IgD-negative memory B cell (primary cell): ENCODE data around the gene BCL2L12. TPM values are rescaled to one million over a fixed set of nuclear protein-coding genes. Genes with fewer than 3 reads are reported as not detected.

ENCODE experiments used
- H3K27ac Mint-ChIP-seq, 3 donors: one replicate each; pipeline ENCODE4 v1.8.0; 2020 to 2022; ENCODE audit warnings: mild to moderate bottlenecking in 3 of 3, mixed read lengths in 3 of 3, moderate library complexity in 1 of 3
- H3K27me3 Mint-ChIP-seq: one replicate; pipeline ENCODE4 v1.8.0; 2021; ENCODE audit warnings: mixed read lengths
- H3K36me3 Mint-ChIP-seq: one replicate; pipeline ENCODE4 v1.8.0; 2020; ENCODE audit warnings: mild to moderate bottlenecking, mixed read lengths
- H3K4me1 Mint-ChIP-seq, 3 donors: one replicate each; pipeline ENCODE4 v1.8.0; 2020 to 2022; ENCODE audit warnings: mixed read lengths in 3 of 3, mild to moderate bottlenecking in 1 of 3
- H3K4me3 Mint-ChIP-seq, 4 donors: one replicate each; pipeline ENCODE4 v1.8.0; 2020 to 2022; ENCODE audit warnings: mild to moderate bottlenecking in 4 of 4, mixed read lengths in 4 of 4, moderate library complexity in 3 of 4
- H3K9me3 Mint-ChIP-seq, 3 donors: one replicate each; pipeline ENCODE4 v1.8.0; 2020 to 2021; ENCODE audit warnings: mixed read lengths in 3 of 3, mild to moderate bottlenecking in 1 of 3
- polyA plus RNA-seq: library from polyadenylated mRNA; unstranded; fragments of 300-500 nt; fragmentation: Illumina TruSeq; gene quantifications from one replicate; pipeline ENCODE4 v1.2.3, GENCODE V29; 2021

Gene BCL2L12
- polyA plus RNA-seq, 1 donor from 2014 or later: 16.8 TPM

DNA sequence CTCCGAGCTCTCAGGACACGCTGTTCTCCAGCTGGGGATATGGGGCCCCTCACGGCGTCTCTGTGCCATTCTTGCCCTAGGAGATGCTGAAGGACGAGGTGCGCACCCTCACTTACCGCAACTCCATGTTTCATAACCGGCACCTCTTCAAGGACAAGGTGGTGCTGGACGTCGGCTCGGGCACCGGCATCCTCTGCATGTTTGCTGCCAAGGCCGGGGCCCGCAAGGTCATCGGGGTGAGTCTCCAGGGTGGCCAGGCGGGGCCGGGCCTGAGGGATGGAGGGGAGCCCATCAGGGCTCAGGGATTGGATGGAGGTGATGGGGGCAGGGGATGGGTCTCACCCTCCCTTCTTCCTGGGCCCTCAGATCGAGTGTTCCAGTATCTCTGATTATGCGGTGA is 16.1 kb downstream of the BCL2L12 start:
- Mint-ChIP-seq H3K4me1 (peaks cover 14 to 17% (median 16%) of the 10 kb centered on the region in 3 donors), H3K27me3 (no peaks in the 10 kb centered on the region), H3K9me3 (no peaks in the 10 kb centered on the region), H3K27ac (peak overlapping the region in 1 of 3 donors; percentile 80), H3K4me3 (peak overlapping the region in 1 of 4 donors; percentile 22), H3K36me3 (peaks cover 9% of the 10 kb centered on the region)

- Mint-ChIP-seq H3K27ac (peak overlapping the region in 1 of 3 donors; percentile 80), H3K9me3 (no peaks in the 10 kb centered on the region), H3K36me3 (peaks cover 9% of the 10 kb centered on the region), H3K27me3 (no peaks in the 10 kb centered on the region), H3K4me1 (peaks cover 12 to 17% (median 14%) of the 10 kb centered on the region in 3 donors), H3K4me3 (peak overlapping the region in 2 of 4 donors; percentile 22 to 74)
Measured at GRCh38 chr19:49682274-49682673, 16.5 kb downstream of the BCL2L12 start.

DNA sequence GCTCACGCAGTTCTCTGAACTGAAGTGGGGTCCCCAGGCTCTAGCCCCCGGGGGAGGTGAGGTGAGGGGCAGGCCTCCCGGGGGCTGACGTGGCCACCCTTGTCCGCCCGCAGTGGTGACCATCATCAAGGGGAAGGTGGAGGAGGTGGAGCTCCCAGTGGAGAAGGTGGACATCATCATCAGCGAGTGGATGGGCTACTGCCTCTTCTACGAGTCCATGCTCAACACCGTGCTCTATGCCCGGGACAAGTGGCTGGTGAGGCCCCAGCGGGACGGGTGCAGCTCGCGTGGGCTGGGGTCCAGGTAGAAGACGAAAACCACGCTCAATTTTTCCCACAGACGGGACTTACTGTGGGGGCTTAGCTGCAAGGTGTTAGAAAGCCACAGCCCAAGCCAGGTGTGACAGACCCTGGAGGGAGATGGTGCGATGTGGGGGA is 18.1 kb downstream of the BCL2L12 start:
- Mint-ChIP-seq H3K4me3 (peak overlapping the region in 1 of 4 donors; percentile 28), H3K36me3 (peaks cover 13% of the 10 kb centered on the region), H3K4me1 (peaks cover 4 to 13% (median 6%) of the 10 kb centered on the region in 3 donors), H3K27ac (peak overlapping the region in 2 of 3 donors; percentile 67 to 89), H3K9me3 (no peaks in the 10 kb centered on the region), H3K27me3 (no peaks in the 10 kb centered on the region)

DNA sequence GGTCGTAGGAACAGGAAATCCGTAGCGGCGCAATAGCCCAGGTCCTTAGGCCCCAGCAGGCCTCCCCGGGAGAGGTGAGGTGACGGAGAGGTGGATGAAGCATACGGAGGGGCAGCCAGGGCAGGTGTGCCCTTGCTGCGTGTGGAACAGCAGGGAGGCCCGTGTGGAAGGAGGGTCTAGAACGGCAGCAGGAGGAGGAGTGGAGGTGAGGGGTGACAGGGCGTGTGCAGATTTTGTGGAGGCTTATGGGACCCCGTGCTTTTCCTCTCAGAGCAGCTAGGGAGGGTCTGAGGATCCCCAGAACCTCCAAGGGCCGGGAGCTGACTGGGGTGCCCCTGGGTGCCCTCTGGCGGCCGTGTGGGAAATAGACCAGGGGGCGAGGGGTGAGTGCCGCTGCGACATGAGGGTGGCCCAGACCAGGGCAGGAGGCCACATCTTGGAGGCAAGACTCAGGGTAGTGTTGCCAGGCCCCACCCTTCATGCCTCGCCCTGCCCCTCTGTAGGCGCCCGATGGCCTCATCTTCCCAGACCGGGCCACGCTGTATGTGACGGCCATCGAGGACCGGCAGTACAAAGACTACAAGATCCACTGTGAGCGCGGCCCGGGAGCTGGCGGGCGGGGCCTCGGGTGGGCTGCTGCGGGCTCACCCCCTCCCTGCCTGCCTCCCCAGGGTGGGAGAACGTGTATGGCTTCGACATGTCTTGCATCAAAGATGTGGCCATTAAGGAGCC is 18.7 kb downstream of the BCL2L12 start:
- no peaks in the 10 kb centered on the region for H3K9me3 Mint-ChIP-seq
- H3K4me1 Mint-ChIP-seq: peaks cover 4 to 15% (median 6%) of the 10 kb centered on the region in 3 donors
- H3K27ac Mint-ChIP-seq: peak overlapping the region in 2 of 3 donors; percentile 67 to 89
- peaks cover 13% of the 10 kb centered on the region for H3K36me3 Mint-ChIP-seq
- peak overlapping the region in 1 of 4 donors; percentile 37 for H3K4me3 Mint-ChIP-seq
- no peaks in the 10 kb centered on the region for H3K27me3 Mint-ChIP-seq

DNA sequence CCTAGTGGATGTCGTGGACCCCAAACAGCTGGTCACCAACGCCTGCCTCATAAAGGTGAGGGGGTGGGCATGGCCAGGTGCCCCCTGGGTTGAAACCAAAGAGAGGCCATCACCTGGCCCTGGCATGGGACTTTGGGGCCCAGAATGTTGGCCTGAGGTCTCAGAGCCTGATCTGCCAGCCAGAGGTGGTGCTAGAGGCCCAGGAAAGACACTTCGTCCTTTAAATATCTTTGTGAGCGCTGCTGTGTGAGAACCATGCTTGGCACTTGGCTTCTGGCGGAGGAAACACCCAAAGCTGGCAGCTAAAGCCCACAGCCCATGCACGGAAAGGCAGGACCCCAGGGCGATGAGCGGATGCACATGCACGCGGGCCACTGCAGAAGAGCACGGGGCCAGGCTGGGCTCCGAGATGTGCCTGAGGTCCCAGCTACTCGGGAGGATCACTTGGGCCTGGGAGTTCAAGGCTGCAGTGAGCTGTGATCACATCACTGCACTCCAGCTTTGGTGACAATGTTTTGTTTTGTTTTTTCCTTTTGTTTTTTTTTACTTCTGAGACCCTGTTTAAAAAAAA is 19.3 kb downstream of the BCL2L12 start:
- H3K4me1 Mint-ChIP-seq: peaks cover 4 to 11% (median 10%) of the 10 kb centered on the region in 3 donors
- H3K9me3 Mint-ChIP-seq: no peaks in the 10 kb centered on the region
- peak overlapping the region in 2 of 3 donors; percentile 26 to 28 for H3K27ac Mint-ChIP-seq
- H3K36me3 Mint-ChIP-seq: peaks cover 14% of the 10 kb centered on the region
- peaks cover 4% of the 10 kb centered on the region for H3K27me3 Mint-ChIP-seq
- no peak overlapping the region for H3K4me3 Mint-ChIP-seq

DNA sequence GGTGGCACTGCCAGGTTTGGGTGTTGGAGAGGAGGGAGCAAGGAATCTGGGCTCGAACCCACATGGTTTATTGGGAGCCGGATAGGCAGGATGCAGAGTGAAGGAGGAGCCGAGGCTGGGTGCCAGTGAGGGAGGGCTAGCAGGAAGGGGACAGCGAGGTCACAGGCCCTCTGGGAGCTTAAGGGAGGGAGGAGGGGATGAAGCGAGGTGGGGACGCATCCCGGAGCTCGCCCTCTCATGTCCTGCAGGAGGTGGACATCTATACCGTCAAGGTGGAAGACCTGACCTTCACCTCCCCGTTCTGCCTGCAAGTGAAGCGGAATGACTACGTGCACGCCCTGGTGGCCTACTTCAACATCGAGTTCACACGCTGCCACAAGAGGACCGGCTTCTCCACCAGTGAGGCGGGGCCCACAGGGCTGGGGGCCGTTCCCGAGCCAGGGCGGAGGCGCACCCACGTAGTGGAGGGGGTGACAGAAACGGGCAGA is 20.2 kb downstream of the BCL2L12 start:
- Mint-ChIP-seq H3K27ac (peak overlapping the region in 1 of 3 donors; percentile 26), H3K27me3 (peaks cover 11% of the 10 kb centered on the region), H3K9me3 (no peaks in the 10 kb centered on the region), H3K4me3 (no peak overlapping the region), H3K36me3 (peaks cover 16% of the 10 kb centered on the region), H3K4me1 (peaks cover 8 to 14% (median 12%) of the 10 kb centered on the region in 3 donors)

DNA sequence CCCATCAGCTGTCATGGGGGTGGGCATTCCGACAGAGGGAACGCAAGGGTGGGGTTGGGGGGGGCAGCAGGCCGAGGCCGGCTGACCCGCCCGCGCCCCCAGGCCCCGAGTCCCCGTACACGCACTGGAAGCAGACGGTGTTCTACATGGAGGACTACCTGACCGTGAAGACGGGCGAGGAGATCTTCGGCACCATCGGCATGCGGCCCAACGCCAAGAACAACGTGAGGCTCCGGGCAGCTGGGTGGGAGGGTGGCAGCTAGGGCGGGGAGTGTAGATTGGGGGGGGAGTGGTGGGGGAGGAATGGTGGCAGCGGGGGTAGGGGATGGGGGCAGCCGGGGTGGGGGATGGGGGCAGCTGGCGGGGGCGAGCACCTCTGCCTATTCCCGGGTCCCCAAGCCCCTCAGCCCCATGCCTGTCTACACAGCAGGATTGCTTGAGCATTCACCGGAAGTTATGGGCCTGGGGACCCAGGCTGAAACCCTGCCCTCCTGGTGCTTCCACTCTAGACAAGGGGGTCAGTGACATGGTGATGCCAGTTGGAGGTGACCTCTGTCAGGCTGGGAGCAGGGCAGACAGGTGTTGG is 20.9 kb downstream of the BCL2L12 start:
- Mint-ChIP-seq H3K27me3 (peaks cover 17% of the 10 kb centered on the region), H3K4me1 (peaks cover 9 to 14% (median 13%) of the 10 kb centered on the region in 3 donors), H3K4me3 (no peak overlapping the region), H3K27ac (no peak overlapping the region), H3K36me3 (peaks cover 16% of the 10 kb centered on the region), H3K9me3 (no peaks in the 10 kb centered on the region)

DNA sequence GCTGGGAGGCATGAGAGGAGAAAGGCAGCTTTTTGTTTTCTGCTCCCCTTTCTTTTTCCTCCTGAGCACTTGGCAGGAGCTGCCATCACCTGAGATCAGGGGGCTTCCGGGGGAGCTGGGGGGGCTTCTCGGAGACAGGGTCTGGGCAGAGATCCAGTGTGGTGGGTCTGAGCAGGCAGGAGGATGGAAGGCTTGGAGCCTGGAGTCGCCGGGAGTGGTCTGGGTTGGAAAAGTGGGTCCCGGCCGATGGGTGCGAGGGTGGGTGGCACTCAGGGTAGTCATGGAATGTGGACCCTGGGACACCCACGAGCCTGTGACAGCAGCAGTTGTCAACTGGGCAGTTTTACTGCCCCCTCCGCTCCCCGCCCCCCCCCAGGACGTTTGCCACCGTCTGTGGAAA is 21.4 kb downstream of the BCL2L12 start:
- Mint-ChIP-seq H3K36me3 (peaks cover 15% of the 10 kb centered on the region), H3K4me3 (no peak overlapping the region), H3K27me3 (peaks cover 17% of the 10 kb centered on the region), H3K27ac (no peak overlapping the region), H3K9me3 (no peaks in the 10 kb centered on the region), H3K4me1 (peaks cover 9 to 14% (median 13%) of the 10 kb centered on the region in 3 donors)

GRCh38 chr19:49687566-49688316 is 22.0 kb downstream of the BCL2L12 start:
- Mint-ChIP-seq H3K27me3 (peaks cover 21% of the 10 kb centered on the region), H3K36me3 (peaks cover 11% of the 10 kb centered on the region), H3K4me3 (no peak overlapping the region), H3K9me3 (no peaks in the 10 kb centered on the region), H3K27ac (no peak overlapping the region), H3K4me1 (peaks cover 9 to 14% (median 13%) of the 10 kb centered on the region in 3 donors)

DNA sequence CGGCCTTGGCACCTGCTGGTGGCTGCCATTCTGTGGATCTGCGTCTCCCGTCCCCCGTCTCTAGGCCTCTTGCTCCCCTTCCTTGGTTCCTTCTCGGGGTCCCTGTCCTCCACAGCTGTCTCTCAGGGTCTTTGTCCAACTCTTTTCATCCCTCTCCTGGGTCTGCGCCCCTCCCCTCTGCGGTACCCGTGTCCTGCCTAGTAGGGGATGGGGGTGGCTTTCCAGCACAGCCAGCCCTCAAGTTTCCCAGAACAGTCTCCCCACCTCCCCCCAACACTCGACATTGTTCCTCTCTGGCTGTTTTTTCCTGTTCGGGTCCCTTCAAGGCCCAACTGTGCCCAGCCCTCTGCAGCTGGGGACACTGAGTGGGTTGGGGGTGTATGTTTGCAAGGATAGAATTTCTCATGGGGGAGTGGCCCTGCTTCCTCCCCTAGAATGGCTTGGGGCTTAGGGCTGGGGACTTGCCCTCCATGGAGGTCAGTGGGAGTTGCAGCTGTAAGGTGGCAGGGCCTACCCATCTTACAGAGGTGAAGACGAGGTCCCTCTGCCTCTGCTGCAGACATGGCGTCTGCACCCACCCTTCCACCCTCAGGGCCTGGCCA is 22.9 kb downstream of the BCL2L12 start:
- Mint-ChIP-seq H3K4me1 (peaks cover 9 to 14% (median 13%) of the 10 kb centered on the region in 3 donors), H3K27ac (no peak overlapping the region), H3K27me3 (peaks cover 21% of the 10 kb centered on the region), H3K36me3 (peaks cover 11% of the 10 kb centered on the region), H3K9me3 (no peaks in the 10 kb centered on the region), H3K4me3 (no peak overlapping the region)

GRCh38 chr19:49689133-49690078 is 23.7 kb downstream of the BCL2L12 start, which contains the start of gene ADM5:
TSS of gene ADM5 (plus strand) at chr19:49689594. CDS start at chr19:49689838, 244 bp downstream.
- no peaks in the 10 kb centered on the region for H3K9me3 Mint-ChIP-seq
- peak within 1 kb of the TSS in 1 of 3 donors; percentile 44 for H3K27ac Mint-ChIP-seq
- H3K4me1 Mint-ChIP-seq: peaks cover 9 to 14% (median 13%) of the 10 kb centered on the region in 3 donors
- peak within 1 kb of the TSS; percentile 51 to 95 (median 74) for H3K4me3 Mint-ChIP-seq
- H3K36me3 Mint-ChIP-seq: peaks cover 9% of the 10 kb centered on the region
- peaks cover 21% of the 10 kb centered on the region for H3K27me3 Mint-ChIP-seq

DNA sequence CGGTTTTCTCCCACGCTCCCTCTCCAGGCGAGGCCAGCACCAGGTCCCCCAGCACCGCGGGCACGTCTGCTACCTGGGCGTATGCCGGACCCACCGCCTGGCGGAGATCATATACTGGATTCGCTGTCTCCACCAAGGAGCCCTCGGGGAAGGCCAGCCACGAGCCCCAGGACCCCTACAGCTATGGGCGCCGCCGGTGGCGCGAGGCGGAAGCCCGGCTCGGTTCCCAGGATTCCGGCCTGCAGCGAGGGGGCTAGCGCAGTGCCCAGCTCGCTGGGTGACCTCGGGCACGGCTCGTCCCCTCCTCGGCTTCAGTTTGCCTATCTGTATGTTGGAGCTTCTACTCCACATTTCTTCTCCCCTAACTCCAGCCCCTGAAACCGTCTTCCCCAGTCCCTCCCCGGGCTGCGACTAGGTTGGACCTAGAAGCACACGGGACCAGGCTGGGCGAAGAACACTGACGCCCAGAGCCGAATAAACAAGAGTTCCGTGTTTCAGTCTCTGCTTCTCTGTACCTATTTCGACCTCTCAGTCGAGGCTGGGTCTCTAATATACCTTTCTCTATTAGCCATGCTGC is 24.4 kb downstream of the BCL2L12 start:
- H3K27me3 Mint-ChIP-seq: peaks cover 21% of the 10 kb centered on the region
- H3K9me3 Mint-ChIP-seq: no peaks in the 10 kb centered on the region
- peak overlapping the region in 1 of 3 donors; percentile 44 for H3K27ac Mint-ChIP-seq
- H3K4me1 Mint-ChIP-seq: peaks cover 9 to 14% (median 13%) of the 10 kb centered on the region in 3 donors
- H3K4me3 Mint-ChIP-seq: peak overlapping the region; percentile 51 to 95 (median 74)
- peaks cover 9% of the 10 kb centered on the region for H3K36me3 Mint-ChIP-seq

- Mint-ChIP-seq H3K27me3 (peaks cover 21% of the 10 kb centered on the region), H3K4me3 (peak within 1 kb of the TSS; percentile 73 to 95 (median 84)), H3K4me1 (peaks cover 9 to 14% (median 13%) of the 10 kb centered on the region in 3 donors), H3K9me3 (no peaks in the 10 kb centered on the region), H3K27ac (peak within 1 kb of the TSS in 2 of 3 donors; percentile 44 to 77), H3K36me3 (peaks cover 6% of the 10 kb centered on the region)
Measured at GRCh38 chr19:49690656-49691242, 25.0 kb downstream of the BCL2L12 start, which contains the start of gene CPT1C. TSS of gene CPT1C (plus strand) at chr19:49691116. CDS start at chr19:49692253, 1,137 bp downstream.
